ENCODE results near the gene BTG4. TPM values are rescaled to one million over a fixed set of nuclear protein-coding genes. Genes with fewer than 3 reads are reported as not detected.

Gene BTG4
- total and polyA plus RNA-seq, 2 experiments from 2014 or later = 0.21 to 0.31 TPM

- H3K36me3 Mint-ChIP-seq (ENCODE audit: low read depth) = no peaks in the 10 kb centered on the region
- H3K9me3 Mint-ChIP-seq = no peaks in the 10 kb centered on the region
- Histone ChIP-seq H3K79me2 (replicated peaks; ENCODE audit: insufficient read depth) (no peaks in the 10 kb centered on the region), H3K4me1 (ENCODE audit: insufficient read depth) (peaks cover 22% of the 10 kb centered on the region), H3K27ac (ENCODE audit: low read depth) (no peak within 1 kb of the TSS), H3K9me2 (ENCODE audit: insufficient read depth) (no peaks in the 10 kb centered on the region), H3K4me3 (peak within 1 kb of the TSS; percentile 61), H2AFZ (no peak within 1 kb of the TSS; the same call in 1 of the 2 replicates), H3K36me3 (ENCODE audit: insufficient read depth) (no peaks in the 10 kb centered on the region), H3K27me3 (ENCODE audit: insufficient read depth) (peaks cover 45% of the 10 kb centered on the region), H3K4me2 (peak within 1 kb of the TSS; percentile 84), H3F3A (replicated peaks; ENCODE audit: low read depth) (peaks cover 6% of the 10 kb centered on the region; the same call in 1 of the 2 replicates), H4K20me1 (replicated peaks; ENCODE audit: insufficient read depth) (no peaks in the 10 kb centered on the region)
- peak; percentile 95 for DNase-seq (ENCODE audit: low spot score)
- peaks cover 11% of the 10 kb centered on the region; the same call in 2 of the 3 replicates for H3K4me1 Mint-ChIP-seq
- peaks cover 26% of the 10 kb centered on the region for H3K27me3 Mint-ChIP-seq (ENCODE audit: insufficient read depth, low read depth, poor library complexity)
- H3K4me3 Mint-ChIP-seq = peak within 1 kb of the TSS; percentile 75
- peak; percentile 57 for ATAC-seq
- TF ChIP-seq EZH2phosphoT487 (IDR thresholded peaks at IDR 0.05; ENCODE audit: unreplicated experiment) (no peak), REST (IDR thresholded peaks at IDR 0.05; ENCODE audit: unreplicated experiment) (no peak), ZNF331 (CRISPR knock-in tag; IDR thresholded peaks at IDR 0.05; ENCODE audit: low read depth) (no peak), EZH2 (IDR thresholded peaks at IDR 0.05; ENCODE audit: low read depth, unreplicated experiment) (no peak)
- H3K27ac Mint-ChIP-seq = no peak within 1 kb of the TSS
These were observed 2.2 kb upstream of the BTG4 start, which contains the start of gene HOATZ for GRCh38 chr11:111514216-111515031. Gene HOATZ (plus strand): TSS chr11:111514778. CDS start chr11:111514785, 7 bp downstream.

DNA sequence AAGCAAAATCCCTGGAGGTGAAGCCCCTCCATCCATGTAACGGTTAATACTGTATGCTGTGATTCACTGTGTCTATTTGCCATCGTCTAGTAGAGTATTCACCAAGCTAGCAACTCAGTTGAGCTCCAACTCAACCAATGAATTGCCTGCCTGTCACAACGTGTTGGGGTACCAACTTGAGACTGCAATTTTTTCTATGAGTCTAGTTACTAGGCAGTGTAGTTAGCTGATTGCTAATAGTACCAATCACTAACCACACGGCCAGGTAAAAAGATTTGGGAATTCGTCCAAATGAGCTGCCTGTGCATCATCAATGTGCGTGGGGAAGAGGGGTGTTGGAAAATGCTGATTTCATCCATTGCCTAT, 1.0 kb upstream of the BTG4 start:
- Histone ChIP-seq H3K79me2 (replicated peaks; ENCODE audit: insufficient read depth) (no peaks in the 10 kb centered on the region), H3K4me3 (peak overlapping the region; percentile 62), H3K4me1 (ENCODE audit: insufficient read depth) (peaks cover 22% of the 10 kb centered on the region), H3K4me2 (peak overlapping the region; percentile 81), H3F3A (replicated peaks; ENCODE audit: low read depth) (peaks cover 6% of the 10 kb centered on the region; the same call in 1 of the 2 replicates), H3K9me2 (ENCODE audit: insufficient read depth) (no peaks in the 10 kb centered on the region), H2AFZ (peak overlapping the region; percentile 70; the same call in 1 of the 2 replicates), H3K27me3 (ENCODE audit: insufficient read depth) (peaks cover 45% of the 10 kb centered on the region), H4K20me1 (replicated peaks; ENCODE audit: insufficient read depth) (no peaks in the 10 kb centered on the region), H3K27ac (ENCODE audit: low read depth) (no peak overlapping the region), H3K36me3 (ENCODE audit: insufficient read depth) (no peaks in the 10 kb centered on the region)
- peak; percentile 14 for ATAC-seq
- no peak for DNase-seq (ENCODE audit: low spot score)
- Mint-ChIP-seq H3K4me3 (peak overlapping the region; percentile 57), H3K27me3 (ENCODE audit: insufficient read depth, low read depth, poor library complexity) (peaks cover 26% of the 10 kb centered on the region), H3K36me3 (ENCODE audit: low read depth) (no peaks in the 10 kb centered on the region), H3K4me1 (peaks cover 11% of the 10 kb centered on the region; the same call in 2 of the 3 replicates), H3K27ac (no peak overlapping the region), H3K9me3 (no peaks in the 10 kb centered on the region)
- TF ChIP-seq CREB1 (CRISPR knock-in tag; IDR thresholded peaks at IDR 0.05; ENCODE audit: low read depth) (no peak), JUNB (IDR thresholded peaks at IDR 0.05; ENCODE audit: unreplicated experiment) (no peak), STAT1 (IDR thresholded peaks at IDR 0.05; ENCODE audit: unreplicated experiment) (no peak), POLR2AphosphoS5 (IDR thresholded peaks at IDR 0.05; ENCODE audit: low read depth) (no peak), NANOG (IDR thresholded peaks at IDR 0.05; ENCODE audit: borderline replicate concordance) (no peak), CTCF (conservative IDR thresholded peaks at IDR 0.05; ENCODE audit: low read depth in 2 of 2) (no peak)

All from GM23338 (cell line).